Stomach (tissue), 4 donors: ENCODE data around the gene ARSD.

ENCODE experiments used
- CTCF ChIP-seq, 7 experiments: fragments of 450-650 bp in 4 of 7; fragments of 200-600 bp in 3 of 7; sonication (generic) in 3 of 7; IDR thresholded peaks; one replicate each; pipeline ENCODE4 v1.5.1; 2016 to 2019; ENCODE audit warnings: antibody characterized with exemption in 7 of 7, control low read depth in 2 of 7, mild to moderate bottlenecking in 1 of 7
- POLR2A ChIP-seq, 4 donors: fragments of 450-650 bp; IDR thresholded peaks; one replicate each; pipeline ENCODE4 v1.6.1; 2016; ENCODE audit warnings: antibody characterized with exemption in 4 of 4, control low read depth in 2 of 4, mild to moderate bottlenecking in 1 of 4, moderate library complexity in 1 of 4
- POLR2AphosphoS5 ChIP-seq, 3 donors: sonication (generic); formaldehyde crosslinking; IDR thresholded peaks; one replicate each; pipeline ENCODE4 v1.6.1; 2016; ENCODE audit warnings: antibody characterized with exemption in 3 of 3

GRCh38 chrX:2863646-2864045, 65.5 kb downstream of the ARSD start:
- TF ChIP-seq CTCF (IDR thresholded peaks at IDR 0.05): no peak
- no peak for TF ChIP-seq POLR2AphosphoS5 (IDR thresholded peaks at IDR 0.05)
- no peak for TF ChIP-seq POLR2A (IDR thresholded peaks at IDR 0.05)
